HG03521 (cell line): ENCODE results near the gene STARD9.

Experiments used
- ATAC-seq: cut with Tn5 transposase; IDR thresholded peaks from one replicate; pipeline ENCODE4 v1.9.1; 2021; ENCODE audit warnings: mild to moderate bottlenecking, moderate library complexity; ENCODE audit not compliant: unreplicated experiment

STARD9 gene

DNA sequence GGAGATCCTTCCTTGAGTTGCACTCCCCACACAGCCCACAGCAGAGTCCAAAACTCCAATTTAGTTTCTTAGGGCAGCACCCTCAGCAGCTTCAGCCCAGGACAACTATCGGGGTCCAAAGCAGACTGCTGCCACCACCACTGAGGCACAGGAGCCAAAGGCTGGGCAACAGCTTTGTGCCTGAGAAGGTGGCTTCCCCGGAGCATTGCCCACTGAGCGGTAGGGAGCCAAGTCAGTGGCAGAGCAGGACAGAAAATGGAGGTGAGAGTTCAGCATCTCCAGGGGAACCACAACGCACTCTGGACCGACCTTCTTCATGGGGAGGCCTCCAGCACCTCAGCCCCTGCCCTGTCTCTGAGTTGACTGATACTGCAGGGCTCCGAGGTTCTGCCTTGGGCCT is 118.1 kb downstream of the STARD9 start:
- no peak for ATAC-seq

DNA sequence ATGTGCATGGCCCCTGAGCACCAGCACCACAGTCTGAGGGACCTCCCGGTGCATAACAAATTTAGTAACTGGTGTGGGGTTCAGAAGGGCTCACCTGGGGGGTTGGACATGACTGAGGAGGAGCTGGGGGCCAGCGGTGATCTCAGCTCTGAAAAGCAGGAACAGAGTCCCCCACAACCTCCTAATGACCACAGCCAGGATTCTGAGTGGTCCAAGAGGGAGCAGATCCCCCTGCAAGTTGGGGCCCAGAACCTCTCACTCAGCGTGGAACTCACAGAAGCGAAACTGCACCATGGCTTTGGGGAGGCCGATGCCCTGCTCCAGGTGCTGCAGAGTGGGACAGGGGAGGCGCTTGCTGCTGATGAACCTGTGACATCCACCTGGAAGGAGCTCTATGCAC is 118.5 kb downstream of the STARD9 start:
- ATAC-seq = no peak

DNA sequence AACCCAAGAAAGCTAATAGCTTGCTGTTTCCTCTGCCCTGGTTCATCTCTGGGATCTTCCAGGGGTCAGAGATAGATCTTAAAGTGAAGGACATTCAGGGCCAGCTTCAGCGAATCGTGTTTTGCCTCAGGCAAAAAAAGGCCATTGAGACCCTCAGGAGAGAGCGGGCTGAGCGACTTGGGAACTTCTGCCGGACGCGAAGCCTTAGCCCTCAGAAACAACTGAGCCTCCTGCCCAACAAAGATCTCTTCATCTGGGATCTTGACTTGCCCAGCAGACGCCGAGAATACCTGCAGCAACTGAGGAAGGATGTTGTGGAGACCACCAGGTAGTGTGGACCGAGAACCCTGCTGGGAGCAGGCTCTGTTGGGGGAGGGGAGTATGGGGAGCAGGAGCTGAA is 119.0 kb downstream of the STARD9 start:
- no peak for ATAC-seq

DNA sequence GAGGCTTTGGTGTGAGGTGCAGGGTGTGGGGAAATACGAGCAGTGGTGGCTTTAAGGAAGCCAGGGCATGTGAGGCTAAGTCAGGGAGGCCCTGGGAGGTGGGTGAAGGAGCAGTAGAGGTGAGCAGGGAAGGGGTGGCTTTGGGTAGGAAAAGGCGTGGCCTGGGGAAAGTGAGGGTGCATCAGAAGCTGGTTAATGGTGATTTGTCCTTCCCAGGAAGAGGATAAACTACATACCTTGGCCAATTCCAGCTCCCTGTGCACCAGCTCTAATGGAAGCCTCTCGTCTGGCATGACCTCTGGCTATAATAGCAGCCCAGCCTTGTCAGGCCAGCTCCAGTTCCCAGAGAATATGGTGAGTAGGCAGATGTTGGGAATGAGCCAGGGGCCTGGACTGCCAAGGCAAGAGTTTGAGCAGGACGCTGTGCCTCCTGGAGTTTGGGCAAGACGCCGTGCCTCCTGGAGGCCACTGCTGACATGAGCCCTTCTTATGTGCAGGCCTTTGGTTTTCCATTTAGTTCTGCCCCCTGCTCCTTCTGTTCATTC is 120.2 kb downstream of the STARD9 start:
- ATAC-seq = no peak

- ATAC-seq = no peak
These were observed 121.2 kb downstream of the STARD9 start for GRCh38 chr15:42696626-42697025.

DNA sequence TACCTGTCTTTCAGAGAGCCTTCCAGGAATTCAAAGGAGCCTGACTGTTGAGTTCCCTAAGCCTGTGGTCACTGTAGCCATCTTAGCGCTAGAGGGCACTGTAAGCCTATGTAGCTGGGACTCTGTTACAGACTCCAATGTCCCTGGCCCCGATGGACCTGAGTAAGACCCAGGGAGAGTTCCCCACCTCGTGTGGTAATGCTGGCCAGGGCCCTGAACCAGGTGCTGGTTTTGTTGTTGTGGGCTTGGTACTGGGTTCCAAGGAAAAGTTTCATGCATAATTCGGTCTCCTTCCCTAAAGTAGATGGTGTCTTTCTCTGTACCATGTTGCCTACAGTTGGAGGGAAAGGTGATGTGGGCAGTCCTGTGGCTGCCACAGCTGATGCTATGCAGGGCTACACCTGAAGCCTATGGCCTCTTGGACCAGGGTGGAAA is 129.1 kb downstream of the STARD9 start:
- no peak for ATAC-seq

DNA sequence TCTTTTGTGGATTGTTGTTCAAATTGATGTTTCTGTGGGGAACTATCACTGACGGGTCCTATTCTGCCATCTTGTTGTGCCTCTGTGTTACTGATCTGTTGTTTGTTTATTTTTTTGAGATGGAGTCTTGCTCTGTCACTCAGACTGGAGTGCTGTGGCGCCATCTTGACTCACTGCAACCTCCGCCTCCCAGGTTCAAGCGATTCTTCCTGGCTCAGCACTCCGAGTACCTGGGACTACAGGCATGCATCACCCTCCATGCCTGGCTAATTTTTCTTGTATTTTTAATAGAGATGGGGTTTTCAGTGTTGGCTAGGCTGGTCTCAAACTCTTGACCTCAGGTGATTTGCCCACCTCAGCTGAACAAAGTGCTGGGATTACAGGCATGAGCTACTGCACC is 129.9 kb downstream of the STARD9 start:
- no peak for ATAC-seq

DNA sequence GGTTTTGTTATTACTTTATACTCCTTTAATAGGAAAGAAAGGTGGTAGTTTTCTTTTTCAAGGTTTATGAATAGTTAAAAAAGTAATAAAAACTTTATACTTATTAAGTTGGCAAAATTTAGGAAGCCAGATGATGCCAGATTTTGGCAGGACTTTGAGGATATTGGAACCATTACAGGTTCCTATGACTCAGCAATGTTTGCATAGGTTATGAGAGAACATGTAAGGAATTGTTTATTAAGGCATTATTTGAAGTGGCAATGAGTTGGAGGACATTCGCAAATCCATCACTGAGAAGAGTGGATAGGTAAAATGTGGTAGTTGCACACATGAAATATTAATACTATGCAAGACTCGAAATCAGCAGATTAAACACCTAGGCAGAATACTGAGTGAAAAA is 131.7 kb downstream of the STARD9 start:
- ATAC-seq = no peak

GRCh38 chr15:42707873-42708544 is 132.6 kb downstream of the STARD9 start:
- ATAC-seq = no peak

DNA sequence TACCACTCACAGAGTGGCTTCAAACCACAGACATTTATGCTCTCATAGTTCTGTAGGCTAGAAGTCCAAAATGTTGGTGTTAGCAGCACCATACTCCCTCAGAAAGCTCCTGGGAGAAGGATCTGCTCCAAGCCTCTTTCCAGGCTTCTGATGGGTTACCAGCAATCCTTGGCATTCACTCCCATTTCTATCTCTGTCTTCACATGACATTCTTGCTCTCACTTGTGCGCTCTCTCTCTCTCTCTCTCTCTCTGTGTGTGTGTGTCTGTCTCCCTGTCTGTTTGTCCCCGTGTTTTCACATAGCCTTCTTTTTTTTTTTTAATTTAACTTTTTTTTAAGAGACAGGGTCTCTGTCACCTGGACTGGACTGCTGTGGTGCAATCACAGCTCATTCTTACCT is 135.3 kb downstream of the STARD9 start:
- no peak for ATAC-seq

DNA sequence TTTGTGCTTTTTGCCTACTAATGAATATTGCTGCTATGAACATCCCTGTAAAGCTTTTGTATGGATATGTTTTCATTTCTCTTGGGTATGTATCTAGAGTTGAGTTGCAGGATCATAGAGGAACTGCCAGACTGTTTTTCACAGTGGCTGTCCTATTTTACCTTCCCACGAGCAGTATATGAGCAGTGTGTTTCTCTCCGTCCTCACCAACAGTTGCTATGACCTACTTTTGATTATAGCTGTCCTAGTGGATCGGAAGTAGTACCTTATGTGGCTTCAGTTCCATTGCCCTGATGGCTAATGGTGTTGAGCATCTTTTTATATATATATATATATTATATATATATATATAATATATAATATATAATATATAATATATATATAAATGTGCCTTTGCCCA is 136.3 kb downstream of the STARD9 start:
- ATAC-seq = no peak

DNA sequence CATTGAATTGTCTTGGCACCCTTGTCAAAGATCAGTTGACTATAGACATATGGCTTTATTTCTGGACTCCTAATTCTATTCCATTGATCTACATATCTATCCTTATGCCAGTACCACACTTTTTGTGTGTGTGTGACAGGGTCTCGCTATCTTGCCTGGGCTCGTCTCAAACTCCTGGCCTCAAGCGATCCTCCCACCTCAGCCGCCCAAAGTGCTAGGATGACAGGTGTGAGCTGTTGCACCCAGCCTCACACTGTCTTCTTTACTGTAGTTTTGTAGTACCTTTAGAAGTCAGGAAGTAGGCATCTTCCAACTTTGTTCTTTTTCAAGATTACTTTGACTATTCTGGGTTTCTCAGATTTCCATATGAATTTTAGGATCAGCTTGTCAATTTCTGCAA is 137.2 kb downstream of the STARD9 start:
- ATAC-seq = no peak

DNA sequence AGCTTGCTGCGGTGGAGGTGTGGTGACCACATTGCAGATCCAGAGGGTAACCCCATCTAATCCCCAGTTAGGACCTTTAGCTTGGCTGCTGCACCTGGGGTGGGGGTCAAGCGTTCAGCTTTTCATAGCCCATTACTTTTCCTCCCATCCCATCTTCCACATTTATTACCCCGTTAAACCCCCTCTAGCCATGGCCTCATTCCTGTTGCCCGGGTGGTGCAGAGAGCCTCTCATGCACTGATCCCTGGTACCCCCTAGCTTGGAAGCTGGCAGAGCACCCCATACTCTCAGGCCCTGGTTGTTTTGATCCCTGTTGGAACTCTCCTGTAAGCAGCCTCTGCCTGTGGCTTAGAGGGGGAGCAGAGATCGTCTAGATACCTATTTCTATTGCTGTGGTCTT is 140.7 kb downstream of the STARD9 start:
- no peak for ATAC-seq

- ATAC-seq = no peak
These were observed 141.2 kb downstream of the STARD9 start for GRCh38 chr15:42716626-42717025.

DNA sequence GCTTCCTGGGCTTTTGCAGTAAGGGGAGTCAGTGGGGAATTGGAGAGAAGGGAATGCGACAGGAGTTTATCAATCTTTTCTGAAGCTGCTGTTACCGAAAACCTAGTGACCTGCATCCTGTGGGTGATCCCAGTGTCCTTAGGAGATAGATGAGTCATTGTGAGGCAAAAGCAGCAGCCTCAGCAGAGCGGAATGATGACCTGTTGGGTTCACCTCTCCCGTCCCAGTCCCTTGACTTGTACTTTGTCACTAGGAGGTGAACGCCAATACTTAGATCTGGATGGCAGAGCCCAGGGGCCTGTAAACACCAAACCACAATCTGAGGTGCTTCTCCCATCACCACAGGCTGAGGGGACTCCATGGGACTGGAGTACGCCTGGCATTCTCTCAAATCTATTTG is 143.6 kb downstream of the STARD9 start:
- ATAC-seq = no peak

DNA sequence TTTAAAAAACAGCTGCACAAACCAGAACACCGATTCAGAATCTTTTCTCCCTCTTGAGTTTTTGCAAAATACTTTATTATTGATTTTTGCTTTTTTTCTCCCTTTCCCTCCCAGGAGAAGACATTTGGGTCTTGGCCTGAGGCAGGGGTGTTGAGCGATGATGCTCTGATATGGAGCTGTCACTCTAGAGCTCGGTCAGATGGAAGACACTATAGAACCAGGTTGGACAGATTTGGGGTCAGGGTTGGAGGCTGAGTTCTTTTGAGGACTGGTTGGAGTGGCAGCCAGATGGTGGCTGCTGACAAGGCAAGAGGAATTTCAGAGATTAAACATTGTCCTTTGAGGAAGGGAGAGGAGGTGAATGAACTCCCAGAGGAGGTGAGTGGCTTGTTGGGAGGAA is 144.7 kb downstream of the STARD9 start:
- no peak for ATAC-seq

GRCh38 chr15:42721016-42721415 is 145.6 kb downstream of the STARD9 start:
- ATAC-seq = no peak

DNA sequence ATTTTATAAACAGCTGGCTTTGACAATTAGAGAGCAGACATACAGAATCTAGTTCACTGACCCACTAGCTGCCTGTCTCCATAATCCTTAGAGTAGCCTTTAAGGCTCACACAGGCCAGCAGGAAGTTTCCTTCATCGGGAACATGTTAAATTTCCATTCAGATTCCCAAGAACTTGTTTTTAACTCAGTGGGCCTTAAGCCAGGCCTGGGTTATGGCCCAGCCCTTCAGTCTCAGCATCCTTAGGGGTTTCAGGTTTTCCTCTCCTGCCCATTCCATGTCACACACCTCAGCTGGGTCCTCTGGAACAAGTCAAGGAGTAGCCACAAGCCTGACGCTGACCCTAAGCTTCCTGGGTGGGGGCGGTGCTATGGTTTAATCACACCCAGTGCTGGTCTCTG is 146.5 kb downstream of the STARD9 start:
- no peak for ATAC-seq

DNA sequence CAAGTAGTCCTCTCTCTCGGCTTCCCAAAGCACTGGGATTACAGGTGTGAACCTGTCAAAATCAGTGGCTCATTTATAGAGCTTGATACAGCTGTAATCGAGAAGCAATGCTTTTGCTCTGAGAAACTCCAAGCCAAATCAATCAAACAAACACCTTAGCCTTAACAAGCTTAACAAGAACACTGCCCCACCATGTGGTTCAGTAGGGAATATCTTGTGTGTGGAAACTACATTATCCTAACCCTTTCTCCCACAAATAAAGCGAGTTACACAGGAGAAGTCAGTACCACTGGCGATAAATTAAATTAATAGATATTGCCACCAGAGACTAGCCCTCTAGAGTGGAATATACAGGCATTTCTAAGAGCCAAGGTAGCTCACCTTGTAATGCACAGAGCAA is 147.7 kb downstream of the STARD9 start:
- no peak for ATAC-seq

DNA sequence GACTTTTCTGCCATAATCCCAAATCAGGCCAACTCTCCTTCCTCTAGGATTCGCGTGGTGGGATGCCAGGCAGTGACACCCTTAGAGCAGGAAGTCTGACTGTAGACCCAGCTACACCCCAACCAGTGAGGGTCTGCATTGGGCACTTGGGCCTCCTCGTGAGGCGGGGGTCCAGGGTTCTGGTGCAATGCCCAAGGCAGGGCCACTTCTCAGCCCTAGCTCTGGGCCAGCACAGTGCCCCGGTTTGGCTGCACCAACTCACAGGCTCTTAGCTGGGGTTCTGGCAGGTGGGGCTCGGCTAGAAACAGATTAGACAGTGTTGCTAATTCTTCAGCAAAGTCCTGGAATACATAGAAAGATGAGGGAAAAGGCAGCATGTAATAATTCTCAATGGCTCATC is 148.9 kb downstream of the STARD9 start:
- ATAC-seq = no peak

DNA sequence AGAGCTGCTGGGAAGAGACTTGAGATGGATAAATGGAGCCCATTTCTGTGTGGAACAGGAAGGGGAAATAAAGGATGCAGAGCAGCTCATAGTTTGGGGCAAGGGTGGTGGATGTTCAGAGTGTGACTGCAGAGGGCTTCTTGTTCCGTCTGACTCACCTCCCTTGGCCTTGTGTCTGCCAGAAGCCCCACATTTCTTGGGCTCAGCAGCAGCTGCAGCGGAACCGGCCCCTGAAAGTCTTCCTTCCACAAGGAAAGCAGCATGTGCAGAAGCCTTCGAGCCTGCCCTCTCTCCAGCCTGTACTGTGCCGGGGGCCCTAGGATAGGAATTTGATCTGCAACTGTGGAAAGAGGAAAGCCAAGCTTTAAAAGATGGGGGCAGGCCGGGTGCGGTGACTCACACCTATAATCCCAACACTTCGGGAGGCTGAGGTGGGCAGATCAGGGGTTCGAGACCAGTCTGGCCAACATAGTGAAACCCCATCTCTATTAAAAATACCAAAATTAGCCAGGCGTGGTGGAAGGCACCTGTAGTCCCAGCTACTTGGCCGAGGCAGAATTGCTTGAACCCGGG is 150.0 kb downstream of the STARD9 start:
- ATAC-seq = no peak

DNA sequence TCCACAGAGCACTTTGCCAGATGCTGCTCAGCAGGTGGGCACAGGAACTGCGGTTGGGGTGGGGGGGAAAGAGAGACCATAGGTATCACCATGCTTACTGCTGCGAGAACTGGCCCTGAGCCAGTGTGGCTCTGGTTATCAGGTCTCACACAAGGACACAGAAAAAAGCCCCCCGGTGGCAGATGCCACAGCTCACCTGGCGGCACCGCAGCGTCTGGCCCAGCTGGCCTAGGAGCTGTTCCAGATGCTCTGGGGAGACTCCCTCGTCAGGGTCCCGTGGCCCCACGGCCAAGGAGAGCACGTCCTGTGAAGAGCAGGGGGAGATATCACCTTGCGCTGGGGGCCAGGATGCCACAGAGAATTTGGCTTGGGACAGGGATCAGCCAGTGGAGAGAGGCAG is 150.7 kb downstream of the STARD9 start:
- ATAC-seq = no peak
